HS-5 (cell line): Measurements from ENCODE around the gene CES1.
"Not testable (repeated sequence)": the region's sequence is repeated elsewhere in the genome, so short reads cannot be mapped to it uniquely, and the experiment has no call there.

Experiments
- DNase-seq: peaks from one replicate; pipeline ENCODE4 v3.0.0-alpha.2; 2012; ENCODE audit warnings: low read depth

The CES1 gene

DNA sequence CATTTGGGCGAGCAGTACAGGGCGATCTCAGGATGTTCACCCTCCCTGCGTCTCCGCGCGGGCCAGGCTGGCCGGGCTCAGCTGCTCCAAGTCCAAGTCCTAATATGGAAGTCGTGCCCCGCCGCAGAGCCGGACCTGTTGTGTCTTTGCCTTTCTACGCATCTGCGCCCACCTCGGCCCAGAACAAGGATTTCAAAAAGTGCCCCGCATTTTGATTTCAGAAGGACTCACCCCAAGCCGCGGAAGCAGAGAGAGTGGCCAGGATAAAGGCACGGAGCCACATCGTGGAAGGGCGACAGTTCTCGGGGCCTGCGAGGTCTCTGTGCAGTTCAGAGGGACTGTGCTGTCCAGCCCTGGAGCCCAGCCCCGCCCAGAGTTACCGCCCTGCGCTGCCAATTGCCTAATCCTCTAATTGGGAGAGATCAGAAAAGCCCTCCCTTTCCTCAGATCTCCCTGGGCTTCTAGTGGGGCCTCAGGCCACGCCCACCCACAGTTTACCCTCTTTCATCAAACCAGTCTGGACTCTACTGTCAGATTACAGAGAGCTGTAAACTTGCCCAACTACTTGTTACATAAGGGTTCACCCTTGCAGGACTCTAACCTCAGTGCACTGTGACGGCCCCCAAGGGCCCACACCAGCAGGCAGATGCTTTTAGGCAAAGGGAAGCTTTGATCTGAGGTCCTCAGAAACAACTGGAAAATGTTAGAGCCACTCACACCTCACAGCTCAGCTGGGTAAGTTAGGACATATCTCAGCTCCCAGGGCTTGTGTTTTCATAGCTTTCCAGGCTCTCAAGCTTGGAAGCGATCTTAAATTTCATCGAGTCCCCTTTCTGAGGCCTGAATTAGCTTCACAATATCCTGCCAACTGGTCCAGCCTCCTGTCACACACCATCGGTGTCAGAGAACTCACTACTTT, at the start of gene CES1:
TSS of gene CES1 (minus strand) at position 324 of the 919 bp plus-strand sequence. CDS start at position 283, 41 bp downstream.
- no peak for DNase-seq

DNA sequence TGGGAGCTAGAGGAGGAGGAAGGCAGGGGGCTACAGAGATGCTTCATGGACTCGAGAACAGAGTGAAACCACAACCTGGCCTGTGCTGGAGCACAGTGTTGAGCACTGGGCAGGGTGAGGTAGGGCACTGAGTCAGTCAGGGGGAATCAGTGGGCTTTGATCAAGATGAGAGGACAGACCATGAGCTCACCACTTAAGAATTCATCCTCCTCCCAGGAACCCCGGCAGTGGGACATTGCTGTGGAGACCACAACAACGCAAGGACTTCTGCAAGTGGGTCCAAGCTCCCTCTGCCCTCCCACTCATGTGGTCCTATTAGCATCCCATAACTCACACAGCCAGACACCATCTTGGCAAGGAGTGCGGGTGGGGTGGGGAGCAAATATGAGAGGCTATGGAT, 44.0 kb upstream of the CES1 start:
- DNase-seq = no peak

DNA sequence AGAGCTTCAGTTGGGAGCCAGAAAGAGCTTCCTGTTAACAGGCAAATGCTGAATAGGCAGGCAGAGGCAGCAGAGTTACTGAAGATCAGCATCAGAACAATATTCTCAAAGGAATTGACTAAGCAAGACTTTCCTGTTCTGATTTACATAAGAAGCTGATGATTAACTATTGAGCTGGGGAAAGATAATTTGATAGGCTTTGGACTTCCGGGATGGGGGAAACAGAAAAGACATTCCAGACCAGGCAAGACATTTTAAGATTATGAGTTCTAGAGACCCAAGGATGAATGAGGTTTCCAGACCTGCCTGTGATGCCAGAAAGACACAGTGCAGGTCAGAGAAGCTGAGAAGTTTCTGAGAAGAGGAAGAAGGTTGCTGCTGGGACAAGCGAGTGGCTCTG, 42.4 kb upstream of the CES1 start, which contains the start of gene CES5A:
TSS of gene CES5A (minus strand) at position 101 of the 400 bp plus-strand sequence. CDS start 152 bp downstream, outside the sequence.
- no peak for DNase-seq

DNA sequence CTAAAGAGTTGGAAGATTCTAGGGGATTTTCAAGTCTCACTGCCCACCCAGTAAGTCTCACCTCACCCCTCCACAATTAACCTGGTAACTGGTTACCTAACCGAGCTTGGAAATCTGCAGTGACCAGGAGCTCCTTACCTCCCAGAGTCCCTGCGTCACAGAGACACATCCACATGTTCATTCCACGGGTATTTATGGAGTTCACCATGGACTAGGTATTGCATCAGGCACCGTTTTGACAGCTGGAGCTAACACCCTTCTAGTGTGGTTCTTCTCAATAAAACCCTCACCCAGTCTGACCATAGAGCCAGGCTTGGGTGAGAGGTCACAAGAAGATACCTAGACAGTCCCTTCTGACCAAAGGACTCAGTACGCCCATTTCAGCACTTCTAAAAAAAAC, 40.2 kb upstream of the CES1 start:
- DNase-seq = no peak

DNA sequence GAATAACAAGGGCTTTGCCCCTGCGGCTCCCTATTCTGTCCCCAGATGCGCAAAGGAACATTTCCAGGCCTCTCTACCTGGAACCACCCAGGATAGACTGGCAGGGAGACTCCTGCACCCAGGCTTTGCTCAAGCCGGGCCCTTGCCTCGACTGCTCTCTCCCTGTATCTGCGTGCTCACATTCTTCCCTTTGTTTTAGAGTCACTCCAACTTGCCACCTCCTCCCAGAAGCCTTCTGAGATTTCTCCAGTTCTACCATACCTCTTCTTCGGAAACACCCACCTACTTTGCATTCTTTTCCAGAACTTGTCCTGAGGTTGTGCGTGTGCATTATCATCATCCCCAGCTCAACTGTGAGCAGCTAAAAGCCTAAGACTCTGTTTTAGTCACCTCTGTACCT, 39.2 kb upstream of the CES1 start:
- no peak for DNase-seq

DNA sequence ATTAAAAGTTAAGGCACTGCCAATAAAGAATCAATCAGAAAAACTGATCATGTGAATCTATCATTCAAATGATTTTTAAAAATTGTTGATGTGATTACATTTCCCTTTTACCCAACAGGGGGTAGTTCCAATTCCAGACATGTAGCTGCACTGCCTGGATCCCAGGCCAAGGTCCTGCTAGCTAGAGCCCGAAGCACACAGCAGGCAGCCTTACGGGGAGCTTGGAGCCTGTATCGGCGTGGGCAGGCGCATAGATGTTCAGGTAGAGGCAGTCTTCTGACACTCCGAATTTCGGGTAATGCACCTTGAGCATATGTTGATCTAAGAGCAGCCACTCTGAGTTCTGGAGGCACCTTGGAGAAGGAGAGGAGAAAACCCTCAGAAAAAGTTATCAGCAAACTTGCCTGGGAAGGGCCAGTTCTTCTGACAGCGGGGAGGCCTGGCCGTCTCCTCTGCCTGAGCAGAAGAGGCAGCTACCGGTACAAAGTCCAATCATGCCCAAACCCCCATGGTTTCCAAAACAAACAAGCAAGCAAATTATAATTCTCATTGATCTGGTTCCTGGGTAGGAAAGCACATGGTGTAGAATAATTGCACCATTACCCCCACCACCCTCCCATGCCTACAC, 38.6 kb upstream of the CES1 start:
- DNase-seq = no peak

DNA sequence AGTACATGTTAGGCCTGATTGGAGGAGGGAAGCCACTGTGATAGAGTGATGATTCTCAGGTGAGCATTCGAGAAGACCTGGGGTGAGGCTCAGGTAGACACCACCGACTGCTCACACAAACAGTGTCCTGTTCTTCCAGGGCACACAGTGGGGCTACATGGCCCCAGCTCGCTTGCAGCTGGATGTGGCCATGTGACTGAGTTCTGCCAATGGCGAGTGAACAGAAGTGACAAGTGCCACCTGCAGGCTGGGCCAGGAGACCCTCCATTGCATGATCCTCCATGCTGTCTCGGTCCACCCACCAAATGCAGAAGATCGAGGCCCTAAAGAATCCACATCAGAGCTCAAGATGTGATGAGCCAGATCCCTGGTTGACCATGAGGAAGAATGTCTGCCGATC, 36.1 kb upstream of the CES1 start:
- no peak for DNase-seq

DNA sequence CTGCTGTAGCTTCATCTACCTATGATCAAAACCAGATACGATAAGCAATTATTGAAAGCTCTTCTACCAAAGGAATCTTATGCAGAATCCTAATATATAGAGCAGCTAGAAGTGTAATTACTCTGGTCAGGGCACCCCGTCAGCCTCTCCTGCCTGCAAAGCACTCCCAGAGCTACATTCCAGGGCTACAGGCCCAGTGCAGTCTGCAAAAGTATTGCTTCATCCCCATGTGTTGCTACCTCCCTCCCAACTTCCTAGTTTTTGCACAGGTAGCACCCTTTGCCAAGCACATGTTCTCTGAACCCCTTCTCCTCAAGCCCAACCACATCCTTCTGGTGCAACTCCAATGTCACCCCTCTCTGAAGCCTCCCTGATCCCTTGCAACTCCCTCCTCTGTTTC, 35.2 kb upstream of the CES1 start:
- no peak for DNase-seq

DNA sequence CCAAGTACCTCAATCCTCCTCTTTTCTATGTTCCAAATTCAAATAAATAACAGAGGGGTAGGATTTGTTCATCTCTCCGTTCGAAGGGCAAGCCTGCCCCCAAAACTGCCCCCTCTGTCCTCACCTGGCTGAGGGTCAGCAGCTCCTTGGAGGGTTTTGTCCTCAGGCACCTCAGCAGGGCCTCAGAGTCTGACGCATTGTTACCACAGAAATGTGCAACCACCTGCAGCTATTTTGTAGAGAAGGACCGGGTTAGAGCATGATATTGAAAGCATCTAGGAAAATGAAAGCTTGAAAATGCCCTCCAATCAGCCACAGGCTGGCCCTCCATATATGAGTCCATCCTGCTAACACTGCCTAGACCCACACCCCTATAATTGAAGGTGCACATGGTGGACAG, 28.4 kb upstream of the CES1 start:
- no peak for DNase-seq

DNA sequence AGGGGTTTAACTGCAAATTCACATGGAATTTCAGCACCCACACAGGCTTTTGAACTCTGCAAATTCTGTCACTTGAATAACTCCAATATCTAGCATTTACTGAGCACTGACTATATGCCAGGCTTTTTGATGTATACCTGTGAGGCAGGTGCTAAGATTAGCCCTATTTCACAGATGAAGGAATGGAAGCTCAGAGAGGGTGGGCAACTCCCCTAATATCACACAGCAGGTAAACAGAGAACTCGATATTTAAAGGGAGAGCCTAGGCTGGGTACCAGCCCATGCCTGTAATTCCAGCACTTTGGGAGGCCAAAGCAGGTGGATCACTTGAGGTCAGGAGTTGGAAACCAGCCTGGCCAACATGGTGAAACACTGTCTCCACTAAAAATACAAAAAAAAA, 24.8 kb upstream of the CES1 start:
- not testable (repeated sequence) for DNase-seq

DNA sequence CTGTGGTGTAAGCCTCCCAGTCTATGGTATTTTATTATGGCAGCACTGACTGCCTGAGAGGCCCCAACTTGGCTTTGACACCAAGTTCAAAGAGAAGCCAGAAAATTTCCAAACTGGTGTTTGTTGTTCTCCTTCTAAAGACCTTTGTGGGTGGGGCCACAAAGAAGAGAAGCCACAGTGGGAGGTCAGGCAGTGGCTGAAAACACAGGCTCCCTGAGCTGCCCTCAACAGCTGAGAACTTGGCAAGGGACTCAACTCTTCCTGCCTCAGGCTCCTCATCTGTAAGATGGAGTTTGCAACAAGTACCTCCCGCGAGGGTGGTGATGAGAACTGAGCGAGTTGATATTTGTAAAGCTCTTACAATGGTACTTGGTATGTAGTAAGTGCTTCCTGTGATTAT, 24.1 kb upstream of the CES1 start:
- no peak for DNase-seq

DNA sequence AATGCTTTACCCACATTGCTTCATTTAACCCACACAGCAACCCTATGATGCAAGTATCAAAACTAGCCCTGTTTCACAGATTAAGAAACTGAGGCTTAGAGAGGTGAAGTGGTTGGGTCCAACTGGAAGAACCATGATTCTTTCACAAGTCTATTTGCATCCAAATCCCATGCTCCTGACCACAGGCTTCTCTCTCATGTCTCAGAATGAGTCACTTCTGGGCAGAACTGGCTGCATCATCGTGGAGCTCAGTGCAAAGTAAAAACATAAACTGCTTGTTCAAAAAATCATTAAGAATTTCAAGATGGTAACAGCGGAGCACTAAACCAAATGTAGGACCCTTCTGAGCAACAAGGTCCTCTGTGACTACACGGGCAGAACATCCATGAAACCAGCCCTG, 20.2 kb upstream of the CES1 start:
- peak; percentile 1 for DNase-seq

DNA sequence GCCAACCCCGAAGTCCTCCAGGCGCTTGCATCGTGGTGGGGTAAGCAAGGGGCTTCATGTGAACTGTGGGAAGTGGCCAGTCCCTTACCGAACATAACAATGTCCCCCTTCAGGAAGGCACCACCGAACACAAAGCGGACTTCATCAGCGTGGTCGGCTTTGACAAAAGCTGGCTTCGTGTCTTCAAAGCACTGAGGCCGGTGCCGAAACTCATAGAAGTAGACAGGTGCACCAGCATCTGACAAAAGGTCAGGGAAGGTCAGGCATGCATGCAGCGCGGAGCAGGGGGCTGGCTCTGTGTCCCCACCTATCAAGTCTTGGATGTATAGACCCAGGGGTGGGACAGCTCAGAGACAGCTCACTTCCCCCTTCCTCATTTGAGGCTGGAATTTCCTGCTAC, 16.6 kb upstream of the CES1 start:
- no peak for DNase-seq

DNA sequence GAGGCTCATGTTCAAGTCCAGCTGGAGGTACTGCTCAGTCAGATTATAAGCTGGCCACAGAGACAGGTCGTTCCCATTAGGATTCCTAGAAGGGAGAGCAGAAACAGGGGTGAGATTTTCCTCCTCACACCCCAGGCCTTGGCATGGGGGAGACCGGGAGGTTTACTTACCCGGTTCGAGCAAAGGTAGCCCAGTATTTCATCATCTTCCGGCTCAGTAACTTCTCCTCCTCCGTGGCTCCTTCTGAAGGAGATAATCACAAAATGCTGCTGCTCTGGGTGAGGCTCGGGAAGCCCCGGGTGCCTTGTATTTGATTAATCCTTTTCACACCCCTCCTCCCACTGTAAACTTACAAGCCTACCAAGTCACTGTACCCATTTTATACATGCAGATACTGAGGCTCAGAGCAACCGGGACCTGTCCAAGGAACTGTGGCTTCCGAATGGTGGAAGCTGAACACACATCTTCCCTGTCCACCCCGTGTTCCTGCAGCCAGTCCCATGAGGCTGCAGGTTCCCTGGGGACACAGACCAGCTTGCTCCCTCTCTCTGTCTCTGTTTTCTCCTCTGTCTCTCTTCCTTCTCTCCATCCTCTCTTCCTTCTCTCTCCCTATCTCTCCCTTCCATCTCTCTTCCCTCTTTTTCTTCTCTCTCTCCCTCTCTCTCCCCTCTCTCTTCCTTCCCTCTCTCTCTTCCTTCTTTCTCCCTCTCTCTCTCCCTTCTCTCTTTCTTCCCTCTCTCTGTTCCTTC, 13.9 kb upstream of the CES1 start:
- no peak for DNase-seq

DNA sequence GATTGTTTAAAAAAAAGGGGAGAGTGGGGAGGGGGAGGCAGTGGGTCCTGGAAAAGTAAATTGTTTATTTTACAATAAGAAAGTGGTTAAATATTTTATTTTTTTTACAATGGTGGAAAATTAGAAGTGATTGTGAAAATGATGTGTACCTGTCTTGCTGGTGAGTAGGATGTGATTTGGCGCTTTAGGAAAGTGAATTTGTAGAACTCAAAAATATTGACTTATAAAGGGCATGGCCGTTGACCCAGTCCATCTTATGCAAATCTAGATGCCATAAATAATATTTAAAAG, 10.2 kb upstream of the CES1 start:
- no peak for DNase-seq

DNA sequence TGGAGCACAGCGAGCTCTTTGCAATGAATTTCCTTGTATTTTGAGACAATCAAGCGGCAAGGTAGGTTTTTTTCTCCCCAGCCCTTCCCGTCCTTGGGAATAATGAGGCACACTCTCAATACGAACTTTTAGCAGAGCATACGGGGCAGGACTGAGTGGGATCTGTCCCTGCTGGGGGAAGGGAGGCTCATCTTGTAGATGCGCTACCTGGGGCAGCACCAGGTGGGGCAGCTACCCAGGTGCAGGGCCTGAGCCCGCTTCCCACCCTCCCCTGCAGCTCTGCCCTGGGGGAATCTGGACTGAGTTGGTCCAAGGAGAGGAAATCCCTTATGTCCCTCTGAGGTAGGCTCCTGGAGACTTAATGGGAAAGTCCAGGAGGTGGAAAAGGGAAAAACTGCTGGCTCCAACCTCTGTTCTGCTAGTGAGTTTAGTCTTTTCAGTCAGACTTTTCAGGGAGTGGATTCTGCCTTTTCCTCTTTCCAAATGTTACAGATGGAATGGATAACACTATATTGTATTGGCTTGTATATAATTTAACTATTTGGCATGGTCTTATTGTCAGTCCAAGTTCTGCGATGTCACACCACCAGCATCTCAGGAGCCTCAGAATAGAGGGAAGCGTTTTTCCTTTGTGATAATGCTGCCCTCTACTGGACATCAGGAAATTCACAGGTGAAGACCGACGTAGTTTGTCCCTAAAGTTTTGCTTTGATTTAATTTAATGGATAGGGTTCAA, 9.6 kb upstream of the CES1 start:
- DNase-seq = peak; percentile 5

DNA sequence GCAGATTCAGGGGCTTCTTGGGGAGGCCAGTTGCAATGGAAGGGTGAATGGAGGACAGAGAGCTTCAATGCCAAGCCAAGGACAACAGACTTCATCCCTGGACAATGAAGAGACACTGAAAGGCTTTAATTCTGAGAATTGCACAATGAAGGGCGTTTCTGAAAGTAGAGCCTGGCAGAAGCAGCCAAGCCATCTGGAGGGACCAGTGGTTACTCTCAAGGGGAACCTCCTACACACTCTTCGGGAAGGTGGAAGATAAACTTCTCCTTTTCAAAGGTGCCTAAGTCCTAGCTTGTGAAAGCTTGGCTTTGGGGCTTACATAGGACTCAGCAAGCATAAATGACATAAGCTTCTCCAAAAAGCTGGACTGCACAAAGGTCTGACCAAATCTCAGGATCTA, 6.2 kb upstream of the CES1 start:
- DNase-seq = no peak

DNA sequence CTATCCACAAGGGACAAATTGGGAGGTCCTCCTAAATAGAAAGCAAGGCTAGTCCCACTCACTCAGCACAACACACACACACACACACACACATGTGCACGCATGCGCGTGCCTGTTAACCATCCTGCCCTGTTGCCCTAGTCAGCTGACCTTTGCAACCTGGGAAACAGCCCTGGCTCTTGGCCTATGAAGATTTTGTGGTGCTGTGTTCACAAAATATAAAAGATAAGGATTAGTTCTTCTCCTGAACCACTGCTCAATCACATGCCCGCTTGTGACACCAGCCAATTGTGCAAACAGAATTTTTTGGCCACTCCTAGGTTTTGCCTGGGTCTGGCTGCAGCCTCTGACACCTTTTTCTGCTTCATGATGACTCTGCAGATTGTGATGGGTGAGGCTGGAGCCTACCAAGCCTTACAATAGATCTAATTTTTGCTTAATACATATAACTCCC, 3.3 kb upstream of the CES1 start:
- no peak for DNase-seq

DNA sequence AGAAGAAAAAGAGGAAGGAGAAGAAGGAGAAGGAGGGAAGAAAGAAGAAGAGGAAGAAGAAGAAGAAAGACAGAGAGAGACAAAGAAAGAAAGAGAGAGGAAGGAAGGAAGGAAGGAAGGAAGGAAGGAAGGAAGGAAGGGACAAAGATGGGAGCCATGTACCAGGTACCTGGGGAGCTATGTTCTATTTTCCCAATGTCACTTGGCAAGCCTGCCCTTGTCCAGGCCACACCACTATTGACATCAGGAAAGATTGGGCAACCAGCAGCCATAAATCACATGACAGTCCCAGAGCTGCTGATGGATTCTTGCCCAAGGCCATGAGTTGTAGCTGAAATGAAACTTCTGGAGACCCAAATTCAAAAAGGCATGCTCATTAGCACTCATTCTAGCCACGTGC, 2.7 kb upstream of the CES1 start:
- DNase-seq = no peak

DNA sequence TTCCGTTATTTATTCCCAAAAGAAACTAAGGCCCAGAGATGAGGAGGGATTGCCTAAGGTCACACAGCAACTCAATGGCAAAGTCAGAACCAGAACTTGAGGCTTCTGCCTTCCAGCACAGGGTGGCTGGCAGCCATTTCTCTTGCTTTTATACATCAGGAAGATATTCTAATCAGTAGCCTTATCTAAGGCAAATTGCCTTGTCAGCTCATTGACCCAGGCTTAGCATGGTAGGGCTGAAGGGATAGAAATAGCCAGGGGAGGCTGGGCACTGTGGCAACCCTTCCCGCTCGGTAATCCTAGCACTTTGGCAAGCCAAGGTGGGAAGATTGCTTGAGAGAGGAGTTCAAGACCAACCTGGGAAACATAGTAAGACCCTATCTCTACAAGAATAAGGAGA, 2.3 kb upstream of the CES1 start:
- DNase-seq = not testable (repeated sequence)

DNA sequence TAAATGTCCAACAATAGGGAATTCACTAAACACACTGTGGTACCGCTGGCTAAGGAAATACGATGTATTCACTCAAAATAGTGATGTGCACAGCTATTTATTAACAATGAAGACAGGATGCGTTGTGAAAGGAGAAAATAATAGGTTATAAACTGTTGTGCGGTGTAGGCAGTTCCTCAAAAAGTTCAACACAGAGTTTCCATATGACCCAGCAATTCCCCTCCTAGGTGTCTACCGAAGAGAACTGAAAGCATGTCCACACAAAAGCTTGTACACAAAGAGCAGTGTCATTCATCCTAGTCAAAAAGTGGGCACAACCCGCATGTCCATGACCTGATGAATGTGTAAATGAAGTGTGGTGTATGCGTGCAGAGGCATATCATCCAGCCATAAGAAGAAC, 1.2 kb upstream of the CES1 start:
- no peak for DNase-seq

DNA sequence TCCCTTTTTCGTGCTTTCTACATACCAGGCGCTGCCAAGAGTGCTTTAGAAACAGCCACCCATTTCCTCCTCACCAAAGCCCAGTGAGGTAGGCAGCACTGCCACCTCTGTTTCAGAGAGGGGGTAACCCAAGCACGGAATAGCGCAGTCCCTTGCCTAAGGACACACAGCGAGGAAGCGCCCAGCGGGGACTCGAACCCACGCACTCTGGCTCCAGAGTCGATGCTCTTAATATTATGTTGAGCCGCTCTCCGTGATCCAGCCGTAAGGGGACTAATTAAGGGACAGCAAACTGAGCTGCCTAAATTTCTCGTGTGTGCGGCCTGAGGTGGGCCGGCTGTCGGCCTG, 497 bp downstream of the CES1 start:
- no peak for DNase-seq
